Large intestine (tissue), 3 donors: ENCODE measurements around the gene MGAT5B. TPM values are rescaled to one million over a fixed set of nuclear protein-coding genes. Genes with fewer than 3 reads are reported as not detected.
A peak's percentile ranks its signal among the peaks of the same experiment; 100 is the strongest.
"Not testable (repeated sequence)": the region's sequence is repeated elsewhere in the genome, so short reads cannot be mapped to it uniquely, and the experiment has no call there.

Experiments used
- DNase-seq, 2 donors: peaks; one replicate each; pipeline versions ENCODE4 v3.0.0 to v3.0.0-alpha.2; 2013
- H3K27ac ChIP-seq: one replicate; pipeline ENCODE4 v1.5.1; 2013; ENCODE audit warnings: low read length
- H3K27me3 ChIP-seq: 2 replicates; pipeline ENCODE4 v1.6.1; 2013; ENCODE audit warnings: low read length; ENCODE audit not compliant: control insufficient read depth, insufficient read depth
- H3K36me3 ChIP-seq: 2 replicates; pipeline ENCODE4 v1.6.1; 2013; ENCODE audit warnings: low read length; ENCODE audit not compliant: control insufficient read depth, insufficient read depth
- H3K4me1 ChIP-seq: one replicate; pipeline ENCODE4 v1.6.1; 2013; ENCODE audit warnings: low read length; ENCODE audit not compliant: control insufficient read depth, insufficient read depth
- H3K4me3 ChIP-seq: one replicate; pipeline ENCODE4 v1.5.1; 2013; ENCODE audit warnings: low read length
- H3K9me3 ChIP-seq: one replicate; pipeline ENCODE4 v1.6.1; 2013; ENCODE audit warnings: mild to moderate bottlenecking, low read depth, low read length, moderate library complexity; ENCODE audit not compliant: control insufficient read depth
- WGBS: methylation state at CpG from one replicate; pipeline ENCODE4 v1.1.5; 2013; ENCODE audit warnings: low lambda C conversion rate; ENCODE audit not compliant: insufficient coverage; 5-methylcytosine and 5-hydroxymethylcytosine counted together
- polyA plus RNA-seq: library from polyadenylated mRNA; unstranded; fragments of 120-200 nt; gene quantifications from one replicate; pipeline ENCODE4 v1.2.1, GENCODE V29; 2013

The MGAT5B gene
- polyA plus RNA-seq, 1 donor = 1.4 TPM

GRCh38 chr17:76833747-76834146 is 34.5 kb upstream of the MGAT5B start:
- Histone ChIP-seq H3K9me3 (no peaks in the 10 kb centered on the region), H3K4me3 (no peak overlapping the region), H3K27ac (no peak overlapping the region), H3K4me1 (no peaks in the 10 kb centered on the region), H3K36me3 (no peaks in the 10 kb centered on the region), H3K27me3 (peaks cover 13% of the 10 kb centered on the region)
- WGBS = no CpG with 5 or more reads among the region's 4 CpGs
- no peak for DNase-seq

GRCh38 chr17:76834870-76835269 is 33.3 kb upstream of the MGAT5B start:
- no peaks in the 10 kb centered on the region for H3K36me3 ChIP-seq
- WGBS = no CpG with 5 or more reads among the region's 9 CpGs
- H3K4me1 ChIP-seq = no peaks in the 10 kb centered on the region
- H3K9me3 ChIP-seq = no peaks in the 10 kb centered on the region
- H3K27ac ChIP-seq = no peak overlapping the region
- DNase-seq = no peak
- H3K4me3 ChIP-seq = no peak overlapping the region
- H3K27me3 ChIP-seq = peaks cover 14% of the 10 kb centered on the region

GRCh38 chr17:76840443-76840767 is 27.8 kb upstream of the MGAT5B start:
- no peaks in the 10 kb centered on the region for H3K9me3 ChIP-seq
- no peaks in the 10 kb centered on the region for H3K4me1 ChIP-seq
- H3K36me3 ChIP-seq = no peaks in the 10 kb centered on the region
- H3K27ac ChIP-seq = no peak overlapping the region
- peak in 1 of 2 donors; percentile 12 for DNase-seq
- no peak overlapping the region for H3K4me3 ChIP-seq
- peaks cover 42% of the 10 kb centered on the region for H3K27me3 ChIP-seq
- WGBS = no CpG with 5 or more reads among the region's 3 CpGs

- Histone ChIP-seq H3K36me3 (no peaks in the 10 kb centered on the region), H3K4me1 (no peaks in the 10 kb centered on the region), H3K27ac (no peak overlapping the region), H3K4me3 (no peak overlapping the region), H3K27me3 (peaks cover 42% of the 10 kb centered on the region), H3K9me3 (no peaks in the 10 kb centered on the region)
- DNase-seq = no peak
- WGBS = 34% methylated on average over 2 of the region's 8 CpGs
These were observed 27.1 kb upstream of the MGAT5B start for GRCh38 chr17:76840884-76841775.

GRCh38 chr17:76841776-76842405 is 26.3 kb upstream of the MGAT5B start:
- no peaks in the 10 kb centered on the region for H3K9me3 ChIP-seq
- H3K27me3 ChIP-seq = peaks cover 42% of the 10 kb centered on the region
- no peaks in the 10 kb centered on the region for H3K36me3 ChIP-seq
- H3K4me1 ChIP-seq = no peaks in the 10 kb centered on the region
- no peak overlapping the region for H3K4me3 ChIP-seq
- no peak for DNase-seq
- WGBS = no CpG with 5 or more reads among the region's 10 CpGs
- no peak overlapping the region for H3K27ac ChIP-seq

- WGBS = no CpG with 5 or more reads among the region's 6 CpGs
- H3K27ac ChIP-seq, H3K36me3 ChIP-seq, DNase-seq, H3K4me1 ChIP-seq, H3K4me3 ChIP-seq, H3K9me3 ChIP-seq: not testable (repeated sequence)
- peaks cover 42% of the 10 kb centered on the region for H3K27me3 ChIP-seq
These were observed 25.1 kb upstream of the MGAT5B start for GRCh38 chr17:76843068-76843467.

GRCh38 chr17:76843703-76844484 is 24.3 kb upstream of the MGAT5B start:
- no peak for DNase-seq
- WGBS = no CpG with 5 or more reads among the region's 10 CpGs
- Histone ChIP-seq H3K36me3 (no peaks in the 10 kb centered on the region), H3K4me3 (no peak overlapping the region), H3K9me3 (no peaks in the 10 kb centered on the region), H3K27me3 (peaks cover 42% of the 10 kb centered on the region), H3K27ac (no peak overlapping the region), H3K4me1 (no peaks in the 10 kb centered on the region)

GRCh38 chr17:76844485-76844829 is 23.7 kb upstream of the MGAT5B start:
- no peak overlapping the region for H3K4me3 ChIP-seq
- no peaks in the 10 kb centered on the region for H3K9me3 ChIP-seq
- H3K4me1 ChIP-seq = no peaks in the 10 kb centered on the region
- no peak overlapping the region for H3K27ac ChIP-seq
- WGBS = no CpG with 5 or more reads among the region's 4 CpGs
- H3K27me3 ChIP-seq = peaks cover 42% of the 10 kb centered on the region
- no peak for DNase-seq
- H3K36me3 ChIP-seq = no peaks in the 10 kb centered on the region

- WGBS = no CpG with 5 or more reads among the region's 8 CpGs
- peaks cover 41% of the 10 kb centered on the region for H3K27me3 ChIP-seq
- H3K4me3 ChIP-seq = no peak overlapping the region
- H3K9me3 ChIP-seq = no peaks in the 10 kb centered on the region
- no peak overlapping the region for H3K27ac ChIP-seq
- H3K36me3 ChIP-seq = no peaks in the 10 kb centered on the region
- no peaks in the 10 kb centered on the region for H3K4me1 ChIP-seq
- DNase-seq = no peak
These were observed 23.4 kb upstream of the MGAT5B start for GRCh38 chr17:76844846-76845245.

GRCh38 chr17:76845541-76846017 is 22.6 kb upstream of the MGAT5B start:
- H3K9me3 ChIP-seq = no peaks in the 10 kb centered on the region
- no peaks in the 10 kb centered on the region for H3K4me1 ChIP-seq
- H3K4me3 ChIP-seq = no peak overlapping the region
- H3K27me3 ChIP-seq = peaks cover 37% of the 10 kb centered on the region
- WGBS = no CpG with 5 or more reads among the region's 6 CpGs
- no peaks in the 10 kb centered on the region for H3K36me3 ChIP-seq
- H3K27ac ChIP-seq = no peak overlapping the region
- no peak for DNase-seq
